ENCODE data around the gene SMARCD3.

The SMARCD3 gene

GRCh38 chr7:151247611-151248345, 716 bp downstream of the SMARCD3 start:
- no peak for DNase-seq (ENCODE audit: low read depth in 2 of 2)

GRCh38 chr7:151246851-151247580, 1.5 kb downstream of the SMARCD3 start:
- no peak for DNase-seq (ENCODE audit: low read depth in 2 of 2)

- no peak for DNase-seq (ENCODE audit: low read depth in 2 of 2)
Observed at GRCh38 chr7:151246102-151246850, 2.2 kb downstream of the SMARCD3 start.

- DNase-seq (ENCODE audit: low read depth in 2 of 2) = peak in 1 of 2 donors; percentile 47
Observed at GRCh38 chr7:151245360-151246101, 3.0 kb downstream of the SMARCD3 start.

- no peak for DNase-seq (ENCODE audit: low read depth in 2 of 2)
Observed at GRCh38 chr7:151244841-151245346, 3.6 kb downstream of the SMARCD3 start.

- DNase-seq (ENCODE audit: low read depth in 2 of 2) = peak in 1 of 2 donors; percentile 62
Observed at GRCh38 chr7:151244196-151244840, 4.2 kb downstream of the SMARCD3 start.

- DNase-seq (ENCODE audit: low read depth in 2 of 2) = no peak
Observed at GRCh38 chr7:151243408-151244195, 4.9 kb downstream of the SMARCD3 start.

GRCh38 chr7:151243045-151243349, 5.5 kb downstream of the SMARCD3 start:
- no peak for DNase-seq (ENCODE audit: low read depth in 2 of 2)

- no peak for DNase-seq (ENCODE audit: low read depth in 2 of 2)
Observed at GRCh38 chr7:151242159-151243044, 6.1 kb downstream of the SMARCD3 start.

- DNase-seq (ENCODE audit: low read depth in 2 of 2) = no peak
Observed at GRCh38 chr7:151241755-151242096, 6.8 kb downstream of the SMARCD3 start.

- DNase-seq (ENCODE audit: low read depth in 2 of 2) = no peak
Observed at GRCh38 chr7:151240942-151241754, 7.3 kb downstream of the SMARCD3 start.

GRCh38 chr7:151240536-151240935, 8.0 kb downstream of the SMARCD3 start:
- DNase-seq (ENCODE audit: low read depth in 2 of 2) = no peak

- no peak for DNase-seq (ENCODE audit: low read depth in 2 of 2)
Observed at GRCh38 chr7:151239837-151240459, 8.5 kb downstream of the SMARCD3 start.

- DNase-seq (ENCODE audit: low read depth in 2 of 2) = no peak
Observed at GRCh38 chr7:151238924-151239836, 9.3 kb downstream of the SMARCD3 start.

- DNase-seq (ENCODE audit: low read depth in 2 of 2) = no peak
Observed at GRCh38 chr7:151238190-151238810, 10.2 kb downstream of the SMARCD3 start.

All from stimulated activated CD4-positive, alpha-beta T cell treated with anti-CD3 and anti-CD28 coated beads, Interleukin-15, amount 100 ng/mL, for 48 hours (primary cell).